Kasumi-1 (cell line): Measurements from ENCODE around the gene E2F1.
A peak's percentile ranks its signal among the peaks of the same experiment; 100 is the strongest.

ENCODE experiments used
- DNase-seq, 2 experiments: peaks; one replicate each; lab custom pipeline; 2025; lab: John Stamatoyannopoulos, UW

E2F1 gene

GRCh38 chr20:33687993-33688937 lies 2.1 kb upstream of the E2F1 start:
- DNase-seq, result no peak

GRCh38 chr20:33687370-33687915 lies 1.3 kb upstream of the E2F1 start:
- peak; percentile 74 to 81 for DNase-seq

- DNase-seq, result no peak
These were observed 790 bp upstream of the E2F1 start for GRCh38 chr20:33686984-33687366.

GRCh38 chr20:33685328-33686099 lies 671 bp downstream of the E2F1 start:
- peak; percentile 29 to 47 for DNase-seq

- DNase-seq, result no peak
These were observed 1.5 kb downstream of the E2F1 start for GRCh38 chr20:33684533-33685327.

- DNase-seq, result no peak
These were observed 4.3 kb downstream of the E2F1 start for GRCh38 chr20:33681728-33682353.

- no peak for DNase-seq
These were observed 4.9 kb downstream of the E2F1 start for GRCh38 chr20:33681288-33681687.

- no peak for DNase-seq
These were observed 5.5 kb downstream of the E2F1 start for GRCh38 chr20:33680686-33681085.

GRCh38 chr20:33679758-33680485 lies 6.3 kb downstream of the E2F1 start:
- no peak for DNase-seq

- DNase-seq, result no peak
These were observed 8.0 kb downstream of the E2F1 start for GRCh38 chr20:33677991-33678702.

GRCh38 chr20:33676652-33677645 lies 9.2 kb downstream of the E2F1 start:
- DNase-seq, result no peak

GRCh38 chr20:33676121-33676520 lies 10.1 kb downstream of the E2F1 start:
- no peak for DNase-seq

GRCh38 chr20:33675136-33675959 lies 10.8 kb downstream of the E2F1 start:
- DNase-seq, result no peak

- DNase-seq, result peak in 1 of 2 experiments; percentile 31
These were observed 11.7 kb downstream of the E2F1 start, which contains the start of gene NECAB3 for GRCh38 chr20:33674294-33675135. NECAB3 (minus strand) TSS chr20:33674428; CDS start chr20:33674352, 76 bp downstream.

- peak; percentile 14 to 27 for DNase-seq
These were observed 12.5 kb downstream of the E2F1 start for GRCh38 chr20:33673410-33674293.

- DNase-seq, result no peak
These were observed 13.1 kb downstream of the E2F1 start for GRCh38 chr20:33673114-33673409.
